Middle frontal gyrus (tissue), 1 donor: ENCODE results near the gene GREM2.

Experiments used
- DNase-seq: peaks from one replicate; pipeline ENCODE4 v3.0.0-alpha.2; 2015; ENCODE audit warnings: low spot score; ENCODE audit errors: extremely low spot score

Gene GREM2

GRCh38 chr1:240562111-240562590 lies 49.8 kb downstream of the GREM2 start:
- DNase-seq: no peak

DNA sequence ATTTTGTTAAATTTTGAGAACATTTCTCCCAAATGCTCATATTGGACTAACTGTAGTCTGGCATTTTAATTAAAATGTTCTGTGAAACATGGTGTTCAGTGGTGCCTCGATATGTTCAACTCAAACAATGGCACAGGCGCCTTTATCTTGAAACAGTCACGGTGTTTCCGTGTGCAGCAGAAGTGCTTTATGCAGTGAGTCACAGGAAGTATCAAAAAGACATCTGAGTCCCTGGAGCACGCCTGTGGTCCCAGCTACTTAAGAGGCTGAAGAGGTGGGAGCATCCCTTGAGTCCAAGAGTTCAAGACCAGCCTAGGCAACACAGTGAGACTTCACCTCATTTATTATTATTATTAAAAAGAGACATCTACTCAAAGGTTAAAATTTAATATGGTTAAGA lies 52.2 kb downstream of the GREM2 start:
- no peak for DNase-seq

DNA sequence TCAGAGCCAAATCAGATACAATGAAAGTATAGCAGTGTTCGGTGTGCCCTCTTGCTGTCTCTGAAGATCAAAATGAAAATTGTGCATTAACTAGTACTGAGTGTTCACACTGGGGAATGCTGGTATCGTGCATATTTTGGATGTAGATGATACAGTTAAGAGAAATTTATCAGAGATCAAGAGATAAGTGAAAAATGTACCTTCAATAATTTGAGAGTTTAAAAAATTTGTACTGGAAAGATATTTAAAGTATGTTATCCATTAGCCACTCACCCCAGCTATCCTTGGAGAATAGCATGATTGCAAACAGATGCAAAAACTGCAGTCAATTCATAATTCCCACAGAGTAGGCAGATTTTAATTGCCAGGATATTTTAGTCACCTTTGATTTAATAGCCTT lies 56.4 kb downstream of the GREM2 start:
- no peak for DNase-seq

GRCh38 chr1:240553351-240553750 lies 58.6 kb downstream of the GREM2 start:
- no peak for DNase-seq

- no peak for DNase-seq
Observed at GRCh38 chr1:240539769-240540414, 72.1 kb downstream of the GREM2 start.

- DNase-seq: no peak
Observed at GRCh38 chr1:240538776-240539430, 73.1 kb downstream of the GREM2 start.

DNA sequence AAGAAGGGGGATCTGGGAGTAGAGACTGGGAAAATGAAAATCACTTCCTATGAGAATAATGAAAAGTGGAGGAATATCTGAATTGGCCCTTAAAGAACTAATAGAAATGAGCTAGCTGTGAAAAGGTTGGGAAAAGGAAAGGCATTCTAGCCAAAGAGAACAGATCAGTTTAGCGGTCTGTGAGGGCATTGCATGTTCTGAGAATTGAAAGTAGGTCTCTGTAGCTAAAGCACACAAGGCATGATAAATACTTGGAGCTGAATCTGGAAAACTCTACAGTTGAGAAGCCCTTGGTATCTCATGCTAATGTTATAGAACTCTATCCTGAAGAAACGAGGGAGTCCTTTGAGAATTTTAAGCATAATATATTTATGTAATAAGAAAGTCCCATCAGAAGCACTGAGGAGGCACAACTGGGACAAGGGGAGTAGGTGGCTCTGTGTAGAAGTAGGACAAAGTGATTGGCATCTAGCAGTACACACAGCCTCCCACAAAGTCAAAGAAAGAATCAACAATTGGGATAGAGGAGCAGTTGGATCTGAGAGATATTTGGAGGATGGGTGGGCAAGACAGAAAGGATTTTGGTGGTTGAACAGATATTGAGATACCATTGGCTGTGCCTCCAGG lies 78.7 kb downstream of the GREM2 start:
- no peak for DNase-seq

DNA sequence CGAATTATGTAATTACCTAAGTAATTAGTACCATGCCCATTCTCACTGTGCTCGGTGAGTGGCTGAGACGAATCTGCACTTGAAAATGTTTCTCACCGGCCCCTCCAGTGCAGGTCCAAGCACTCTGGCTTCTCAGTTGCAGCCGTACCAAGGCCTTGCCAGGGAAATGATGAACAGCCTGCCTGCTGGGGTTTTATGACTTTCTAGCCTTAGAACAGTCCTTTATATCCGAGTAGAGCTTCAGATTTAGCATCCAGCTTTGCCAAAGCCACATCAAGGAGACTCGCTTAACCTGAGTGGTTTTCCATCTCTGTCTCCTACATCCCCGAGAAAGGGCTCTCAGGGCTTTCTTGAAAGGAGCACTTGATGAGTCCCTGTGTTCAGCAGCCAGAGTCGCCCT lies 83.4 kb downstream of the GREM2 start:
- no peak for DNase-seq

DNA sequence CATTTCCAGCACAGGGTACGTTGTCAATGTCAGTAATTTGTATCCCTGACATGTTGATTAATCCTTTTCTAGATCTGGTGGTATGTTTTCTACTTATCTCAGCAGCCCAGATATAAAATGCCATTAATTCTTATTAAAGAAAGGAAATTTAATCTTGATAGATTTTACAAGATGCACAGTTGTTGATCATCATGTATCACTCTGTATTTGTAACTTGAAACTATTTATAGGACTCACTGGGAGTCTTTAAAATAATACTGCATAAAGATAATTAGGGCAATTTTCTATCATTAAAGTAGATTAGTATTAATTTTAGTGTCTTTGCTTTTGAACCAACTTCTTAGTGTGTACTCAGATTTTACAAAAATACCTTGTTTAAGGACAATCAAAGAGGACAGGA lies 84.9 kb downstream of the GREM2 start:
- DNase-seq: no peak

DNA sequence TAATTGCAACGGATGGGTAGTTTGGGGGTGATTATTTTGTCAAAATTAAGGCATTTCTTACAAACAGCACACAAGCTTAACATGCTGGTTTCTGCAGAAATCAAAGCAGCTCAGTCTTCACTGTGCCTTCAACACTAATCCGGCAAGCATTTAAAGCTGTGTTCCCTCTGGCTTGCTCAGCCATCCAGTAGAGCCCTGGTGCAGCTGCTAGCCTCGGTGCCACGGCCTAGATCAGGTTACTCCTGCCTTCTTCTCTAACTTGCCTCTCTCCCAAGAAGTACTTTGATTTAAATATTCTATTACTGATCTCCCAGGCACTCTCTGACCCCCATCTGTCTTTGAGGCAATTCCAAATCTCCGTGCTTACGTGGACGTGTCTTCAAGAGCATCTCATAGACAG lies 85.6 kb downstream of the GREM2 start:
- DNase-seq: no peak

DNA sequence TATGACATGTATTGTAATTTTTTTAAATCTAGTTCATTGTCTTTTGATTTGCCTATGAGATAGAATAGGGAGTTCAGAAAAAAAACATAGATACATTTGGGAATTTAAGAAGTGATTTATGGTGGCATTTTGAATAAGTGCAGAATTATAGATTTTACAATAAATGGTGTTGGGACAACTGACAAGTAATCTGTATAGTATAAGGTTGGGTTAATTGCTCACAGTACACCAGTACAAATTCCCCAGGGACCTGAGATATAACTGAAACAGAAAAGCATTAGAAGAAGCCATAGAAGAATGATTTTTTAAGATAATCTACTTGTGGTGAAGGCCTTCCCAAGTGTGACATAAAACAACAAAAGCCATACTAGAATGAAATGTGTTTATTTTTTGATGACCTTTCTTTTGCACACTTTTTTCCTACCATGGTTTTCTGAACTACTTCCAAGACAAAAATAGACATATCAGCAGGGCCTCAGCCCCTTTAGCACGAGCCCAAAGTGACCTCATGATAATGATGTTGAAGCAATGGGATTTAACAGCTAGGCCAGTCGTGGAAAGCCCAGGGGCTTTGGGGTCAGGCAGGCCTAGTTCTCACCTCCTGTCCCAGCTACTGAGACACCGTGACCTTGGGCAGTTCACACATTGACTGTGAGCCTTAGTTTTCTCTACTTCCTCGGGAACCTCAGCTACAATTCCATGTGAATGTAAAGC lies 87.4 kb downstream of the GREM2 start:
- no peak for DNase-seq

GRCh38 chr1:240522122-240522822 lies 89.7 kb downstream of the GREM2 start:
- no peak for DNase-seq

- DNase-seq: no peak
Observed at GRCh38 chr1:240517891-240518290, 94.1 kb downstream of the GREM2 start.

DNA sequence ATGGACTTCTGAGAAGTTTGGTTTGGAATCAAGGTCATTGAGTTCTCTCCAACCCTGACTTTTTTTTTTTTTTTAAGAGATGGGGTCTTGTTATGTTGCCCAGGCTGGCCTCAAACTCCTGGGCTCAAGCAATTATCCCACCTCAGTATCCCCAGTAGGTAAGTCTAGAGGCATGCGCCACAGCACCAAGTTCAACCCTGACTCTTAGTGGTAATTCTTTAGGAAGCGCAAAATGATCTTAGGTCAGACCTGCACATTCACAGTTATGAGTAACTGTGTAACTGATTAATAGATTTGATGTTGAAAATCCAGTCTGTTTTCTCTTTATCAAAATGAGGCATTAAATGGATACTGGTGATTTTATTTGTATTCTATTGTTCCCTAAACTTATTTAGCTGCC lies 95.9 kb downstream of the GREM2 start:
- DNase-seq: no peak

DNA sequence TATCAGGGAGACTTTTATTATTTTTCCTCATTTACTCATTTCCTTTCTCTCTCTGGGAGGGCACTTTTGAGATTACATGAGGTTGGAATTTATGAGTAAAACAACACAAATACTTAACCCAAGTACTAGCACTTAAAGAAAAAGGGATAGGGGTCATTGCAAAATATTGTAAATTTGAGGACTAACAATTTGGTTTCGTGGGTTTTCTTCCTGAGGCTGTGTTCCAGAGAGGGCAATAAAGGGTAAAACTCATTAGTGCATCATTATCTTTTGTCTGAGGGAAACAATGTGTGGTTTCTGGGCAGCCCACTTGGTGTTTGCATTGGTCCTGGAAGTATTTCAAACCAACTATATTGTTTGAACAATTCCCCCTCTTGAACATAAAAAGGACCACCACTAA lies 96.5 kb downstream of the GREM2 start:
- no peak for DNase-seq

DNA sequence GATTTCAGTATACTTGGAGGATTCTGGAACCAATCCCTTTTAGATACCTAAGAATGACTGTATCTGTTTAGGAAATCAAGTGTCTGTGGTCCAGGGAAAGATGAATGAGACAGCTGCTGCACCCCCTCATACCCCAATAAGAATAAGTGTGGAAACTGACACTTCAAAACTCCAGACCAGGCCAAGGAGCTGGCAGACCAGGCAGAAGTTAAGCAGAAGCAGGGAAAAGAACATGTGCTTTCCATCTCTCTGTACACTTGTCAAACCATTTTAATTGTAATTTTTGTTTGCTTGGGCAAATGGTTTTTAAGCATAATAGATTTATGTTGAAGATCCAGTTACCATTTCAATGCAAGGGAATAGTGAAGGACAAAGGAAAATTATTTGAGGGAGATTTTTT lies 100.2 kb downstream of the GREM2 start:
- DNase-seq: no peak

DNA sequence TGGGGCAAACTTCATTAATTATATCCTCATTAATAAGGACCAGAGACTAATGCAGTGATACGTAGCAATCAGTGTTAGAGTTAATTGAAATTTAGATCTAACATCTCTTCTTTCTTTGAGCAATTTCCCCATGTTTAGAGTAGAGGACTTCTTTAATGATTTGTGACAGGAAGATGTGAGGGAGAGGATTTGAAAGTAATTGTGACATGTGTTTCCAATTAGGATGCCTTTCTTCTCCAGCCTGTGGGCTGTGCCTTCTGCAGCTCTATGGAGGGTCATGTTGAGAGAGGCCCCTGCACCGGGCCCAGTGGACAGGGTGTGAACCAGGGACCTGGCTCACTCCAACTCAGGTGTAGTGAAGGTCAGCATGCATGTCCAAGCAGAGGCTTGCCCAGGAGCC lies 103.0 kb downstream of the GREM2 start:
- DNase-seq: no peak

DNA sequence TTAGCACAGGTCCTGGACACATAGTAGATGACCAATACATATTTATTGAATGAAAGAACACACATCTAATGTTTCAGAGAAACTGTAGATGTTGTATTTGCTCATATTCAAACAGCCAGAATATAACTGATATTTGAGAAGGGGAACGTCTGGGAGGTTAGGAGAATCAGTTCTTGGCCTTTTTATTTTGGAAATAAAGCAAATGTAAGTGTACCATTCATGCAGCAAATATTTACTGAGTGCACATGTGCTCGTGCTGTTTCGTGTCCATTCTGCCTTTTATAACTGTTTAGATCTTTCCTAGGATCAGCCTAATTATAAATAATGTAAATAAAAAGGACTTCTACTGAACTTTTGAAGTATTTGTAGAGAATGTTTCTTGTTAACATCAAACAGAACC lies 103.8 kb downstream of the GREM2 start:
- DNase-seq: no peak

GRCh38 chr1:240506176-240506575 lies 105.8 kb downstream of the GREM2 start:
- no peak for DNase-seq

DNA sequence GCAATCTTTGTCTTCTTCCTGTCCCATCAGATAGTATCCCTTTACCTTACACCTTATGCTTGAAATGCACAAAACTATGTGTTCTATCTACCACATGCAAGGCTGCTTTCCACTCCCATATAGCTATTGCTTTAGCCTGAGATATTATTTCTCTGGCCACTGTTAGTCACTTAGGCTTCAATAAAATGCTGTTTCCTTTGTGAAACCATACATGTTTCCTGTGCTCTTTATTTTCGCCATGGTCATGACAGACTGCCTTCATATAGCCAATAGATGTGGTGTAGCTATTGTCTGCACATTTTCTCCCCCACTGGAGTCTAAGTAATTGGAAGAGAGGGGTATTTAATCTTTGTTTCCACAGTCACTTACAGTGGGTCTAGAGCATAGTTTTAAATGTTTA lies 108.4 kb downstream of the GREM2 start:
- DNase-seq: no peak

DNA sequence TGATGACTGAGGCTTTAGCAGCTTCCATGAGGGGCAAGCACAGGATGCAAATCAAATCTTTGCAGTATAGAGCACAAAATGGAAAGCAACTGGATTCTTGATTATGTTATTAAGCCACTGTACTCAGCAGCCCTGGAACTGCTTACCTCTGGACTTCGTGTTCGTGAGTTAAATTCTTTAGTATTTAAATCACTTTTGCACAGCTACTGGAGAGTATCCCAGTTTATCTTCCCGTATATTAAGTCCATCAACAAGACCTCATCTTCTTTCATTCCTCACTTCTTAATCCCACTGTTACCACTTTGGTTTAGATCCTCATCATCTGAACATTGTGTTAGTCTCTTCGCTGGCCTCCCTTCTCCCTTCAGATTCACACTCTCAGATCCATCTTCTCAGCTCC lies 108.9 kb downstream of the GREM2 start:
- no peak for DNase-seq

- DNase-seq: no peak
Observed at GRCh38 chr1:240501115-240501514, 110.8 kb downstream of the GREM2 start.
